NB4 (cell line): ENCODE measurements around the gene KMT2C.

Source experiments
- MYC ChIP-seq: IDR thresholded peaks from 2 replicates; pipeline ENCODE4 v1.6.1; 2011; ENCODE audit warnings: low read depth, low read length
- TF ChIP-seq, protein P1 (sequence below): IDR thresholded peaks from 2 replicates; pipeline ENCODE4 v1.6.1; 2011; ENCODE audit warnings: low read depth, low read length
- TF ChIP-seq, protein P2 (sequence below): IDR thresholded peaks from one replicate; pipeline ENCODE4 v1.5.1; 2012; ENCODE audit warnings: low read depth, low read length

DNA sequence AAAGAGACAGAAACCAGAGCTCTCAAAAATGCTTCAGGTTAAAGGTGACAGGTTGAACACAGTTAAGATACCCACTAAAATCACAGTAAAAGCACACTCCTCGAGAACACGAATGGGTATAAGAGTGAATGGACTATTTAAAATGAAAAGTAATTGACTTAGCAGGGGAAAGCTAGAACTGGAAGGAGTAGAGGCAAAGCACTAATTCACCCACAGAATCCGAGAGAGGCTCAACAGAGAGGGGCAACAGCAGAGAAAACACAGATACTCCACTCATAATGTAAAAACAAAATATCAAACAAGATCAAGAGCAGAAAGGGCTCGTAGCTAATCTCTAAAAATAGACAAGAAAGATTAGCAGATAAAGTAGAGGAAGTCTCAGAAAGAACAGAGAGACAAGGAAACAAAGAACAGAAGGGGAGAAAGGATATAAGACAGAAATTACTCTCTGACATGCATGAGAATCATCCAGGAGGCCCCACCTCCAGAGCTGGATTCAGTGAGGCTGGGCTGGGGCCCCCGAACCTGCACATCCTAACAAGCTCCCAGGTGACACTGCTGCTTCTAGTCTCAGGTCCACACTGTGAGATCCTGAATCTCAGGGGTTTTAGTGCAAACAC, 292.7 kb downstream of the KMT2C start:
- no peak for TF ChIP-seq MYC
- TF ChIP-seq, protein P1, sequence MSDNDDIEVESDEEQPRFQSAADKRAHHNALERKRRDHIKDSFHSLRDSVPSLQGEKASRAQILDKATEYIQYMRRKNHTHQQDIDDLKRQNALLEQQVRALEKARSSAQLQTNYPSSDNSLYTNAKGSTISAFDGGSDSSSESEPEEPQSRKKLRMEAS: no peak
- TF ChIP-seq, protein P2, sequence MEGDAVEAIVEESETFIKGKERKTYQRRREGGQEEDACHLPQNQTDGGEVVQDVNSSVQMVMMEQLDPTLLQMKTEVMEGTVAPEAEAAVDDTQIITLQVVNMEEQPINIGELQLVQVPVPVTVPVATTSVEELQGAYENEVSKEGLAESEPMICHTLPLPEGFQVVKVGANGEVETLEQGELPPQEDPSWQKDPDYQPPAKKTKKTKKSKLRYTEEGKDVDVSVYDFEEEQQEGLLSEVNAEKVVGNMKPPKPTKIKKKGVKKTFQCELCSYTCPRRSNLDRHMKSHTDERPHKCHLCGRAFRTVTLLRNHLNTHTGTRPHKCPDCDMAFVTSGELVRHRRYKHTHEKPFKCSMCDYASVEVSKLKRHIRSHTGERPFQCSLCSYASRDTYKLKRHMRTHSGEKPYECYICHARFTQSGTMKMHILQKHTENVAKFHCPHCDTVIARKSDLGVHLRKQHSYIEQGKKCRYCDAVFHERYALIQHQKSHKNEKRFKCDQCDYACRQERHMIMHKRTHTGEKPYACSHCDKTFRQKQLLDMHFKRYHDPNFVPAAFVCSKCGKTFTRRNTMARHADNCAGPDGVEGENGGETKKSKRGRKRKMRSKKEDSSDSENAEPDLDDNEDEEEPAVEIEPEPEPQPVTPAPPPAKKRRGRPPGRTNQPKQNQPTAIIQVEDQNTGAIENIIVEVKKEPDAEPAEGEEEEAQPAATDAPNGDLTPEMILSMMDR: no peak
